Measurements from ENCODE around the gene TAOK2. TPM values are rescaled to one million over a fixed set of nuclear protein-coding genes. Genes with fewer than 3 reads are reported as not detected.

The TAOK2 gene
- total and polyA plus RNA-seq, 2 of the 13 experiments (the other 11 are each of a cell fraction or from before 2014, with no cell fraction given): 17.4 to 43.2 TPM

- no peak for TF ChIP-seq BCLAF1 (IDR thresholded peaks at IDR 0.05)
- no peak for TF ChIP-seq ZNF446 (CRISPR knock-in tag; IDR thresholded peaks at IDR 0.05)
- no peak for TF ChIP-seq RAD21 (CRISPR knock-in tag; IDR thresholded peaks at IDR 0.05)
- TF ChIP-seq, protein P1, sequence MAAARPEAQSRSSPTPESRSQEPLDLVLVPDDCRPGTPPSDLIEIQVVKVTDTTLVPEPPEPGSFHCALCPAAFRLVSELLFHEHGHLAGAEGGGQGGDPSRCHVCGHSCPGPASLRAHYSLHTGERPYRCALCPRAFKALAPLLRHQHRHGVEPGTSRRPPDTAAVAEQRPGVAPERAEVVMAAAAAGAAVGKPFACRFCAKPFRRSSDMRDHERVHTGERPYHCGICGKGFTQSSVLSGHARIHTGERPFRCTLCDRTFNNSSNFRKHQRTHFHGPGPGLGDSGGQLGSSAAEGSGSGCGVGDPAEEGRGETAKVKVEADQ (CRISPR knock-in tag; IDR thresholded peaks at IDR 0.05; ENCODE audit: borderline replicate concordance): 0 out of 2 replicates have a peak, but pooled peaks have one; percentile 24
- TF ChIP-seq NFIB (CRISPR knock-in tag; IDR thresholded peaks at IDR 0.05; ENCODE audit: borderline replicate concordance): no peak
- no peak for TF ChIP-seq TIGD3 (CRISPR knock-in tag; IDR thresholded peaks at IDR 0.05; ENCODE audit: borderline replicate concordance)
- no peak for TF ChIP-seq ZNF878 (CRISPR knock-in tag; IDR thresholded peaks at IDR 0.05)
- no peak for TF ChIP-seq ZFAT (CRISPR knock-in tag; conservative IDR thresholded peaks at IDR 0.05)
- TF ChIP-seq SIX1 (CRISPR knock-in tag; IDR thresholded peaks at IDR 0.05; ENCODE audit: borderline replicate concordance): peak; percentile 98
- TF ChIP-seq ZNF354B (CRISPR knock-in tag; IDR thresholded peaks at IDR 0.05): no peak
- TF ChIP-seq PITX1 (CRISPR knock-in tag; IDR thresholded peaks at IDR 0.05): peak; percentile 54; the same call in 1 of the 2 replicates
- TF ChIP-seq CBFB (CRISPR knock-in tag; IDR thresholded peaks at IDR 0.05): no peak
- no peak; the same call in 1 of the 2 replicates for TF ChIP-seq ZNF557 (CRISPR knock-in tag; IDR thresholded peaks at IDR 0.05)
- TF ChIP-seq ZNF674 (CRISPR knock-in tag; IDR thresholded peaks at IDR 0.05; ENCODE audit: low read depth): no peak
- TF ChIP-seq ZNF672 (CRISPR knock-in tag; IDR thresholded peaks at IDR 0.05): no peak
- TF ChIP-seq NRL (CRISPR knock-in tag; IDR thresholded peaks at IDR 0.05; ENCODE audit: borderline replicate concordance): no peak
- no peak for TF ChIP-seq KMT2A (CRISPR knock-in tag; IDR thresholded peaks at IDR 0.05)
- 0 out of 2 replicates have a peak, but pooled peaks have one; percentile 13 for TF ChIP-seq SP2 (CRISPR knock-in tag; IDR thresholded peaks at IDR 0.05)
- TF ChIP-seq MAFG (CRISPR knock-in tag; IDR thresholded peaks at IDR 0.05): no peak
- no peak for TF ChIP-seq TEAD2 (CRISPR knock-in tag; IDR thresholded peaks at IDR 0.05)
- TF ChIP-seq EED (CRISPR knock-in tag; IDR thresholded peaks at IDR 0.05): peak; percentile 77; the same call in 1 of the 2 replicates
- no peak for TF ChIP-seq HNRNPLL (IDR thresholded peaks at IDR 0.05; ENCODE audit: low read depth, low read length, poor library complexity, severe bottlenecking)
- no peak; the same call in 1 of the 2 replicates for TF ChIP-seq TOPORS (CRISPR knock-in tag; IDR thresholded peaks at IDR 0.05)
- TF ChIP-seq ZNF678 (CRISPR knock-in tag; IDR thresholded peaks at IDR 0.05): no peak
- no peak for TF ChIP-seq TSC22D2 (CRISPR knock-in tag; IDR thresholded peaks at IDR 0.05; ENCODE audit: borderline replicate concordance)
- no peak for TF ChIP-seq ZMYM4 (CRISPR knock-in tag; IDR thresholded peaks at IDR 0.05)
- TF ChIP-seq ZNF766 (CRISPR knock-in tag; IDR thresholded peaks at IDR 0.05; ENCODE audit: borderline replicate concordance): peak; percentile 98
These were observed 29.5 kb upstream of the TAOK2 start (continued) for GRCh38 chr16:29943846-29944799.

All from HepG2 (cell line).